Measurements from ENCODE around the gene RPS6KL1. TPM values are rescaled to one million over a fixed set of nuclear protein-coding genes. Genes with fewer than 3 reads are reported as not detected.
A peak's percentile ranks its signal among the peaks of the same experiment; 100 is the strongest.

RPS6KL1 gene
- total and polyA plus RNA-seq, 2 experiments from 2014 or later: 5.6 to 6.5 TPM

- no peaks in the 10 kb centered on the region for H3K79me2 ChIP-seq (replicated peaks; ENCODE audit: insufficient read depth)
- H3K4me1 ChIP-seq (ENCODE audit: insufficient read depth): peaks cover 5% of the 10 kb centered on the region; the same call in 1 of the 2 replicates
- no peak for ATAC-seq
- no peaks in the 10 kb centered on the region for H4K20me1 ChIP-seq (replicated peaks; ENCODE audit: insufficient read depth)
- peaks cover 12% of the 10 kb centered on the region for H3K4me1 Mint-ChIP-seq
- no peak overlapping the region for H3K27ac ChIP-seq (ENCODE audit: low read depth)
- TF ChIP-seq NANOG (IDR thresholded peaks at IDR 0.05; ENCODE audit: borderline replicate concordance) (no peak), REST (IDR thresholded peaks at IDR 0.05; ENCODE audit: unreplicated experiment) (no peak), ZNF114 (CRISPR knock-in tag; IDR thresholded peaks at IDR 0.05) (no peak), EZH2phosphoT487 (IDR thresholded peaks at IDR 0.05; ENCODE audit: unreplicated experiment) (no peak), ZNF462 (CRISPR knock-in tag; IDR thresholded peaks at IDR 0.05) (no peak), POLR2AphosphoS5 (IDR thresholded peaks at IDR 0.05; ENCODE audit: low read depth) (no peak), JUNB (IDR thresholded peaks at IDR 0.05; ENCODE audit: unreplicated experiment) (no peak), ETS1 (IDR thresholded peaks at IDR 0.05) (no peak), EZH2 (IDR thresholded peaks at IDR 0.05; ENCODE audit: low read depth, unreplicated experiment) (no peak), STAT1 (IDR thresholded peaks at IDR 0.05; ENCODE audit: unreplicated experiment) (no peak), CTCF (conservative IDR thresholded peaks at IDR 0.05; ENCODE audit: low read depth in 2 of 2) (no peak), ZNF331 (CRISPR knock-in tag; IDR thresholded peaks at IDR 0.05; ENCODE audit: low read depth) (no peak), CREB1 (CRISPR knock-in tag; IDR thresholded peaks at IDR 0.05; ENCODE audit: low read depth) (no peak)
- H3K9me2 ChIP-seq (ENCODE audit: insufficient read depth): no peaks in the 10 kb centered on the region
- H3K27me3 Mint-ChIP-seq (ENCODE audit: insufficient read depth, low read depth, poor library complexity): peaks cover 9% of the 10 kb centered on the region
- H3K27me3 ChIP-seq (ENCODE audit: insufficient read depth): no peaks in the 10 kb centered on the region
- H3K4me3 Mint-ChIP-seq: no peak overlapping the region
- no peak overlapping the region for H3K4me2 ChIP-seq
- H3K9me3 Mint-ChIP-seq: no peaks in the 10 kb centered on the region
- no peak for DNase-seq (ENCODE audit: low spot score)
- no peaks in the 10 kb centered on the region for H3K36me3 Mint-ChIP-seq (ENCODE audit: low read depth)
- H3F3A ChIP-seq (replicated peaks; ENCODE audit: low read depth): no peaks in the 10 kb centered on the region
- H3K27ac Mint-ChIP-seq: no peak overlapping the region
- H3K4me3 ChIP-seq: no peak overlapping the region
- no peaks in the 10 kb centered on the region for H3K36me3 ChIP-seq (ENCODE audit: insufficient read depth)
- 0 out of 2 replicates have a peak overlapping the region, but pooled peaks have one; percentile 96 for H2AFZ ChIP-seq
Observed at GRCh38 chr14:74875204-74875603, 47.9 kb downstream of the RPS6KL1 start.
